ENCODE data around the gene CRHR1.

Gene CRHR1

DNA sequence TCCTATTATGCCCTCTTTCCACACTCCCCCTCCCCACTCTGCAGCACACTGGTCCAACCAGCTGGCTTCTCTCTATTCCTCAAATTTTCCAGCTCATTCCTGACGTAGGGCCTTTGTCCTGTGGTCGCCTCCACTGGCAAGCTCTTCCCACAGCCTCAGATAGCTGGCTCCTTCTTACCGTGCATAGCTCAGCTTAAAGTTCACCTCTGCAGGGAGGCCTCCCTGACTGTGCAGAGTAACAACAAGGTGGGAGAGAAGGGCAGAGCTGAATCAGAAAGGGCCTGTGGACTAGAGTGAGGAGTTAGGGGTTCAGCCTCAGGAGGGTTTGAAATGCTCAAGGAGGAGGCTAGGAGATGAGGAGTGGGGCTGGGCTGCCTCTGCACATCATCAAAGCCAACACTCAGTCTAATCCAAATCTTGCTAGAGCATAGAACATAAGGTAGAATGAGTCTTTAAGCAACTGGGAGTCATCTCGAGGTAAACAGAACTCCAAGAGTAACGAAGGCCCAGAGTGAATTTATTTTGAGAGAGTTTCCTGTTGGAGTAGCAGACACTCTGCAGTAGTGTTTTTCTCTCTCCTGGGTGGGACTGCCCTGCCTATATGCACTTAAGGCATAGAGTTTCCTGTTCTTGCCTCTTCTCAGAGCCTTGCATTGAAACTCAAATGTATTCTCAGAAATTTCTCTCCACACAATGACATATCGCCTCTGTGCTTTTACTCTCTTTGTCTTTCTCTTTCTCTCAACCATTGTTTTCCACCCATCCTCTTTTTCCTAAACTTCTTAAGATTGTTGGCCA lies 79.9 kb downstream of the CRHR1 start:
- no peak overlapping the region for H3K4me3 ChIP-seq (replicated peaks; ENCODE audit: low read depth, low read length)
- DNase-seq (ENCODE audit: extremely low read depth, low read depth): no peak
- TF ChIP-seq, protein P1, sequence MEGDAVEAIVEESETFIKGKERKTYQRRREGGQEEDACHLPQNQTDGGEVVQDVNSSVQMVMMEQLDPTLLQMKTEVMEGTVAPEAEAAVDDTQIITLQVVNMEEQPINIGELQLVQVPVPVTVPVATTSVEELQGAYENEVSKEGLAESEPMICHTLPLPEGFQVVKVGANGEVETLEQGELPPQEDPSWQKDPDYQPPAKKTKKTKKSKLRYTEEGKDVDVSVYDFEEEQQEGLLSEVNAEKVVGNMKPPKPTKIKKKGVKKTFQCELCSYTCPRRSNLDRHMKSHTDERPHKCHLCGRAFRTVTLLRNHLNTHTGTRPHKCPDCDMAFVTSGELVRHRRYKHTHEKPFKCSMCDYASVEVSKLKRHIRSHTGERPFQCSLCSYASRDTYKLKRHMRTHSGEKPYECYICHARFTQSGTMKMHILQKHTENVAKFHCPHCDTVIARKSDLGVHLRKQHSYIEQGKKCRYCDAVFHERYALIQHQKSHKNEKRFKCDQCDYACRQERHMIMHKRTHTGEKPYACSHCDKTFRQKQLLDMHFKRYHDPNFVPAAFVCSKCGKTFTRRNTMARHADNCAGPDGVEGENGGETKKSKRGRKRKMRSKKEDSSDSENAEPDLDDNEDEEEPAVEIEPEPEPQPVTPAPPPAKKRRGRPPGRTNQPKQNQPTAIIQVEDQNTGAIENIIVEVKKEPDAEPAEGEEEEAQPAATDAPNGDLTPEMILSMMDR (IDR thresholded peaks at IDR 0.05; ENCODE audit: low read depth, low read length, missing control alignments): no peak

DNA sequence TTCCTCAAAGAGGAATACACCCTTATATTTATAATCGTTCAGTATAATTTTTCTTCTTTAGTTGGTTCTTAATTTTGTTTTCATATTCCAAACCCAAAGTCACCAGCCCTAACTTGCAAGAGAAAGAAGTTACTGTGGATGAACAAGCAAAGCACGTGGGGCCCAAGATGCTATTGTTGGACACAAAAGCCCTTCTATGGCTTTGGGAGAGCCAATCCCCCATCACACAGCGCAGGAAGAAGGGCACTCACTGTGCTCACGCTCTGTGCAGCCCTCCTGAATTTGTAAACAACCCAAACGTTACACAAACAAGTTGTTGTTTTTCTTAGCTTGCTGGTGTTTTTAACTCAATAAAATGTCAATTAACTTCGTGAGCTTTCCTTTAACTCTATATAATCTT lies 83.1 kb downstream of the CRHR1 start:
- TF ChIP-seq, protein P1 (IDR thresholded peaks at IDR 0.05; ENCODE audit: low read depth, low read length, missing control alignments): no peak
- DNase-seq (ENCODE audit: extremely low read depth, low read depth): no peak
- H3K4me3 ChIP-seq (replicated peaks; ENCODE audit: low read depth, low read length): no peak overlapping the region

DNA sequence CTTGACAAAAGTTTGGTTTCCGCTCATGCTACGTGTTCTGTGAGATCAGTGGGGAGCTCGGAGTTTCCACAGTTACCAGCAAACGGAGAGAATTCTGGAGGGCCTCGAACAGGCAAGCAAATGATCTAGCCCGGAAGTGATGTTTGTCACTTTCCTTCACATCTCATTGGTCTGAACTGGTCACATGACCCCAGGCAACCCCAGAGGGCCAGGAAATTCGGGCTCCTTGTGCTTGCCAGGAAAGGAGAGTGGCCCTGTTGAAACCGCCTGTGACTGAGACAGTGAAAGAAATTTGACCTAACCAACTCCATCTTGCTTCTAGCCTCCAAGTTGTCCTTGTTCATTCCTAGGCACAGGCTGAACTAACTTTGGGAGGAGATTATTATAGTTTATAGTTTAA lies 83.6 kb downstream of the CRHR1 start:
- DNase-seq (ENCODE audit: extremely low read depth, low read depth): peak; percentile 10
- no peak overlapping the region for H3K4me3 ChIP-seq (replicated peaks; ENCODE audit: low read depth, low read length)
- TF ChIP-seq, protein P1 (IDR thresholded peaks at IDR 0.05; ENCODE audit: low read depth, low read length, missing control alignments): no peak

DNA sequence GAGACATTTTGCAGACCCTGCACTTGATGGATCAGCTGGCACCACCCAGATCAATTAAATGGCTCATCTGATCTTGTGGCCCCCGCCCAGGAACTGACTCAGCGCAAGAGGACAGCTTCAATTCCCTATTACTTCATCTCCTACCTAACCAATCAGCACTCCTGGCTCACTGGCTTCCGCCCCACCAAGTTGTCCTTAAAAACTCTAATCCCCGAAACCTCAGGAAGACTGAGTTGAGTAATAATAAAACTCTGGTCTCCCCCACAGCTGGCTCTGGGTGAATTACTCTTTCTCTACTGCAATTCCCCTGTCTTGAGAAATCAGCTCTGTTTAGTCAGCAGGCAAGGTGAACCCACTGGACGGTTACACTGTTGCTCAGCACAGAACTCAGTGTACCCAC lies 84.2 kb downstream of the CRHR1 start:
- no peak overlapping the region for H3K4me3 ChIP-seq (replicated peaks; ENCODE audit: low read depth, low read length)
- TF ChIP-seq, protein P1 (IDR thresholded peaks at IDR 0.05; ENCODE audit: low read depth, low read length, missing control alignments): no peak
- DNase-seq (ENCODE audit: extremely low read depth, low read depth): no peak

DNA sequence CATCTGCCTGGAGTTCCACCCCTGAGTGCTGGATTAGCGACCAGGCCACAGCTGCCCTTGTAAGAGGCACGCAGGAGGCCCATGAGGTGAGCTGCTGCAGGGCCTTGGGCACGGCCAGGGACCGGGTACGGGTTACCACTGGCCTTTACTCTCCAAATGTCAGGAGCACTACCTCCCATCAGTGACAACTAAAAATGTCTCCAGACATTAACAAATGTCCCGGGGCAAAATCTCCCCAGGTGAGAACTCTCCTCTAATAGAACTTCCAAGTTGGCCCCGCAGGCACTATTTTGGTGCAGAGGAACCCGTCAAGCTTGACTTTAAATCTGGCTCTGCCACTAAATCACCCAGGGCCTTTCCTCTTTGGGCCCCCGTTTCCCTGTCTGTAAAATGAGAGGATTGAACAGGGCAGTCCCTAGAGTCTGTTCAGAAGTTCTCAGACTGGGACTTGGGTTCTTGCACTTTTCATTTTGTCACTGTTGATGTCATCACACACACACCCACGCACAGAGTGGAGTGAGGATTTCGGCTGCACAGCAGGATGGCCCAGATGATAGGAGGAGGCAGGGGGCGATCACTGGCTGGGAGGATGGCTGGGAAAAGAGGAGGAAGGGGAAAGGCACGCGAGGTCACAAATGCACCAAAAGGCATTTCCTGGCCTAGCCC lies 85.7 kb downstream of the CRHR1 start:
- TF ChIP-seq, protein P1 (IDR thresholded peaks at IDR 0.05; ENCODE audit: low read depth, low read length, missing control alignments): no peak
- H3K4me3 ChIP-seq (replicated peaks; ENCODE audit: low read depth, low read length): no peak overlapping the region
- no peak for DNase-seq (ENCODE audit: extremely low read depth, low read depth)

DNA sequence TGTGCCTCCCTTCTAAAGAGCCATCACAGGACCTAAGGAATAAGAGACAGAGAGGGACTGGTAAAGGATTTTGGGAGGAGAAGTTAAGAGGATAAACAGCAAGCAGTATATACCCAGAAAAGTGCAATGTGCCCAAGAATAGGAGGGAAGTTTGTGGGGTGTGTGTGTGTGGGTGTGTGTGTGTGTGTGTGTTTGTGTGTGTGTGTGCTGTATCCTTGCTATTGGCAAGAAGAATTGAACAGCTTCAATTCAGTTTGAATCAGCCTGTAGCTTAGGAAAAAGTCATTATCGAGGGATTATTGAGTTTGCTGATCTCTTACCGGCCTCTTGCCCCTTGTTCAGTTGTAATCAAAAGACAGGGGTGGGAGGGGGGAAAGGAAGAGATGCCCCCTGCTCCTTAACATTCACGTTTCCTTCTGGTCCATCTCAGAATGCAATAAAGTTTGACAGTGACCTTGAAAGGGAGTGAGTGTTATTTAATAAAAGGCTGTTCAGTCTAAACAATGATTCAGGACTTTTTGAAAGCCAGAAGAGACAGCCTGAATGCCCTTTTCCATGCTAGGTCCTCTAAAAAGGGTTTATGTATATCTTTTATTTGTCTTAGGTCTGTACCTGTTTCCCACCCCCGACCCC lies 86.3 kb downstream of the CRHR1 start:
- TF ChIP-seq, protein P1 (IDR thresholded peaks at IDR 0.05; ENCODE audit: low read depth, low read length, missing control alignments): no peak
- no peak for DNase-seq (ENCODE audit: extremely low read depth, low read depth)
- no peak overlapping the region for H3K4me3 ChIP-seq (replicated peaks; ENCODE audit: low read depth, low read length)
